Naive thymus-derived CD4-positive, alpha-beta T cell (primary cell): ENCODE results near the gene MARK2. TPM values are rescaled to one million over a fixed set of nuclear protein-coding genes. Genes with fewer than 3 reads are reported as not detected.

Experiments
- ATAC-seq: fragments of 150-1000 bp; cut with Tn5 transposase; 2 replicates; pipeline ENCODE4 v1.10.0; 2021; ENCODE audit warnings: mild to moderate bottlenecking, moderate library complexity
- CTCF ChIA-PET: fragments of 350-600 bp; sonication (Branson Sonifier 250); formaldehyde crosslinking; loops from one replicate; lab custom pipeline; 2021; ENCODE audit warnings: antibody characterized with exemption; lab: Charles Lee
- POLR2A ChIA-PET: fragments of 350-600 bp; sonication (Branson Sonifier 250); formaldehyde crosslinking; loops from one replicate; lab custom pipeline; 2021; ENCODE audit warnings: antibody characterized with exemption, inconsistent platforms; lab: Charles Lee
- DNase-seq, 9 donors: peaks; one replicate each; pipeline versions ENCODE4 v3.0.0 to v3.0.0-alpha.2; 2020 to 2022; ENCODE audit warnings: mixed read lengths in 1 of 9
- H3K27ac ChIP-seq: one replicate; pipeline ENCODE4 v1.7.0; 2013; ENCODE audit warnings: mild to moderate bottlenecking, low read depth, low read length, moderate library complexity
- H3K27me3 ChIP-seq, 2 donors: one replicate each; pipeline ENCODE4 v1.7.0; 2013; ENCODE audit warnings: low read length in 2 of 2, mild to moderate bottlenecking in 2 of 2, moderate library complexity in 2 of 2; ENCODE audit not compliant: control insufficient read depth in 2 of 2, insufficient read depth in 2 of 2
- H3K36me3 ChIP-seq, 3 experiments: 1 replicate in 2 of 3; 2 replicates in 1 of 3; pipeline ENCODE4 v1.7.0; 2013; ENCODE audit warnings: low read length in 3 of 3, mild to moderate bottlenecking in 3 of 3, moderate library complexity in 1 of 3; ENCODE audit not compliant: insufficient read depth in 3 of 3, control insufficient read depth in 2 of 3
- H3K4me1 ChIP-seq, 2 donors: one replicate each; pipeline ENCODE4 v1.7.0; 2013; ENCODE audit warnings: low read length in 2 of 2, mild to moderate bottlenecking in 2 of 2, moderate library complexity in 1 of 2; ENCODE audit not compliant: control insufficient read depth in 2 of 2, insufficient read depth in 2 of 2
- H3K4me3 ChIP-seq: 2 replicates; pipeline ENCODE4 v1.7.0; 2013; ENCODE audit warnings: mild to moderate bottlenecking, low read length
- H3K9me3 ChIP-seq, 3 experiments: 1 replicate in 2 of 3; 2 replicates in 1 of 3; pipeline ENCODE4 v1.7.0; 2013; ENCODE audit warnings: low read length in 3 of 3; ENCODE audit not compliant: control insufficient read depth in 2 of 3
- H3K27ac Mint-ChIP-seq, 9 donors: one replicate each; pipeline ENCODE4 v1.8.0; 2020 to 2022; ENCODE audit warnings: mixed read lengths in 9 of 9, mild to moderate bottlenecking in 8 of 9, moderate library complexity in 5 of 9, inconsistent platforms in 2 of 9
- H3K27me3 Mint-ChIP-seq, 5 donors: one replicate each; pipeline ENCODE4 v1.8.0; 2021 to 2022; ENCODE audit warnings: mixed read lengths in 5 of 5, mild to moderate bottlenecking in 1 of 5
- H3K36me3 Mint-ChIP-seq, 5 donors: one replicate each; pipeline ENCODE4 v1.8.0; 2020 to 2022; ENCODE audit warnings: mixed read lengths in 5 of 5, mild to moderate bottlenecking in 3 of 5, inconsistent platforms in 1 of 5
- H3K4me1 Mint-ChIP-seq, 7 donors: one replicate each; pipeline ENCODE4 v1.8.0; 2020 to 2022; ENCODE audit warnings: mixed read lengths in 7 of 7, mild to moderate bottlenecking in 3 of 7, inconsistent platforms in 1 of 7
- H3K4me3 Mint-ChIP-seq, 10 donors: one replicate each; pipeline ENCODE4 v1.8.0; 2020 to 2022; ENCODE audit warnings: mild to moderate bottlenecking in 10 of 10, mixed read lengths in 10 of 10, moderate library complexity in 6 of 10, inconsistent platforms in 2 of 10
- H3K9me3 Mint-ChIP-seq, 11 donors: one replicate each; pipeline ENCODE4 v1.8.0; 2020 to 2022; ENCODE audit warnings: mixed read lengths in 11 of 11, mild to moderate bottlenecking in 4 of 11, inconsistent platforms in 1 of 11, moderate library complexity in 1 of 11
- intact Hi-C, 2 donors: fragments of 100-400 bp; cut with micrococcal nuclease; formaldehyde crosslinking; loops; one replicate each; pipeline ENCODE4 v1.15.1; 2023
- polyA plus RNA-seq, 2 donors: library from polyadenylated mRNA; unstranded; fragments of 300-500 nt; fragmentation: Illumina TruSeq; gene quantifications; one replicate each; pipeline ENCODE4 v1.2.3, GENCODE V29; 2021
- total RNA-seq, 6 experiments: library from RNA in 5 of 6; stranded (reverse) in 5 of 6; gene quantifications; 1 replicate in 5 of 6; 2 replicates in 1 of 6; pipeline ENCODE4 v1.2.3 and lab custom pipeline; 2021 to 2026

MARK2 gene
- total and polyA plus RNA-seq, 7 experiments from 2014 or later: 29.4 to 69.1 (median 56.8) TPM

- peak overlapping the region in 2 of 9 donors; percentile 33 to 36 for H3K27ac Mint-ChIP-seq
- no peak for ATAC-seq
Observed at GRCh38 chr11:63909591-63910506, 70.9 kb downstream of the MARK2 start.

GRCh38 chr11:63910675-63911074, 71.8 kb downstream of the MARK2 start:
- no peaks in the 10 kb centered on the region for H3K9me3 Mint-ChIP-seq
- peaks cover 0 to 6% (median 4%) of the 10 kb centered on the region in 5 donors for H3K36me3 Mint-ChIP-seq
- ATAC-seq (no peak), DNase-seq (no peak)
- Histone ChIP-seq H3K9me3 (no peaks in the 10 kb centered on the region), H3K4me3 (no peak overlapping the region), H3K36me3 (peaks cover 7 to 42% (median 10%) of the 10 kb centered on the region in 3 experiments), H3K27me3 (no peaks in the 10 kb centered on the region), H3K27ac (no peak overlapping the region), H3K4me1 (peaks cover under 1 to 7% of the 10 kb centered on the region in 2 donors)
- ChIA-PET CTCF (interaction anchor here (2.9 kb wide), 1 partner anchor 74 kb away, joined by 11 read pairs; no protein-coding TSS in a partner anchor), POLR2A (no interaction called here)
- peaks cover 0 to 4% (median 0%) of the 10 kb centered on the region in 5 donors for H3K27me3 Mint-ChIP-seq
- H3K4me3 Mint-ChIP-seq: no peak overlapping the region
- H3K27ac Mint-ChIP-seq: peak overlapping the region in 1 of 9 donors; percentile 62
- intact Hi-C loops: no loop called here
- peaks cover 0 to 8% (median 4%) of the 10 kb centered on the region in 7 donors for H3K4me1 Mint-ChIP-seq

More at GRCh38 chr11:63909591-63910506, 70.9 kb downstream of the MARK2 start:
- Histone ChIP-seq H3K9me3 (no peaks in the 10 kb centered on the region), H3K4me1 (peaks cover 0 to under 1% of the 10 kb centered on the region in 2 donors), H3K4me3 (no peak overlapping the region), H3K27me3 (no peaks in the 10 kb centered on the region), H3K27ac (no peak overlapping the region), H3K36me3 (peaks cover 11 to 49% (median 14%) of the 10 kb centered on the region in 3 experiments)
- Mint-ChIP-seq H3K9me3 (no peaks in the 10 kb centered on the region), H3K4me1 (peaks cover 0 to 5% (median 0%) of the 10 kb centered on the region in 7 donors), H3K4me3 (no peak overlapping the region), H3K36me3 (peaks cover 0 to 12% (median 4%) of the 10 kb centered on the region in 5 donors), H3K27me3 (peaks cover 0 to 1% (median 0%) of the 10 kb centered on the region in 5 donors)
- POLR2A ChIA-PET: interaction anchor here (1.0 kb wide), 1 partner anchor 71 kb away, joined by 4 read pairs; the partner anchor contains the start of gene MARK2
- CTCF ChIA-PET: interaction anchor here (2.9 kb wide), 1 partner anchor 73 kb away, joined by 11 read pairs; no protein-coding TSS in a partner anchor
- intact Hi-C loops: loop anchor here in 1 of 2 donors (5.0 kb wide), 1 partner anchor 237 kb away; no protein-coding TSS in a partner anchor
- no peak for DNase-seq

GRCh38 chr11:63911440-63911839, 72.5 kb downstream of the MARK2 start:
- Mint-ChIP-seq H3K36me3 (peaks cover 0 to under 1% (median 0%) of the 10 kb centered on the region in 5 donors), H3K27ac (peak overlapping the region in 1 of 9 donors; percentile 38), H3K9me3 (no peaks in the 10 kb centered on the region), H3K4me1 (peaks cover 0 to 10% (median 4%) of the 10 kb centered on the region in 7 donors), H3K4me3 (no peak overlapping the region), H3K27me3 (peaks cover 0 to 8% (median 0%) of the 10 kb centered on the region in 5 donors)
- POLR2A ChIA-PET: interaction anchor here (0.6 kb wide), 1 partner anchor 18 kb away, joined by 4 read pairs; no protein-coding TSS in a partner anchor
- no peak overlapping the region for H3K4me3 ChIP-seq
- ATAC-seq (no peak), DNase-seq (no peak)
- intact Hi-C loops: no loop called here
- no peaks in the 10 kb centered on the region for H3K9me3 ChIP-seq
- no peaks in the 10 kb centered on the region for H3K27me3 ChIP-seq
- no peak overlapping the region for H3K27ac ChIP-seq
- peaks cover 5 to 37% (median 10%) of the 10 kb centered on the region in 3 experiments for H3K36me3 ChIP-seq
- peaks cover 4 to 14% of the 10 kb centered on the region in 2 donors for H3K4me1 ChIP-seq
- CTCF ChIA-PET: no interaction called here

- ChIA-PET CTCF (interaction anchor here (0.9 kb wide), 1 partner anchor 34 kb away, joined by 3 read pairs; no protein-coding TSS in a partner anchor), POLR2A (interaction anchor here (0.6 kb wide), 1 partner anchor 17 kb away, joined by 4 read pairs; no protein-coding TSS in a partner anchor)
- Histone ChIP-seq H3K27me3 (no peaks in the 10 kb centered on the region), H3K4me1 (peaks cover 4 to 14% of the 10 kb centered on the region in 2 donors), H3K27ac (no peak overlapping the region), H3K4me3 (no peak overlapping the region), H3K36me3 (peaks cover 5 to 35% (median 10%) of the 10 kb centered on the region in 3 experiments), H3K9me3 (no peaks in the 10 kb centered on the region)
- peaks cover 0 to 8% (median 0%) of the 10 kb centered on the region in 5 donors for H3K27me3 Mint-ChIP-seq
- H3K4me3 Mint-ChIP-seq: no peak overlapping the region
- H3K9me3 Mint-ChIP-seq: no peaks in the 10 kb centered on the region
- no peaks in the 10 kb centered on the region for H3K36me3 Mint-ChIP-seq
- no peak for DNase-seq
- ATAC-seq: no peak
- intact Hi-C loops: no loop called here
- peaks cover 0 to 10% (median 4%) of the 10 kb centered on the region in 7 donors for H3K4me1 Mint-ChIP-seq
- H3K27ac Mint-ChIP-seq: no peak overlapping the region
Observed at GRCh38 chr11:63911876-63912275, 73.0 kb downstream of the MARK2 start.

- Mint-ChIP-seq H3K36me3 (no peaks in the 10 kb centered on the region), H3K4me1 (peaks cover 0 to 11% (median 7%) of the 10 kb centered on the region in 7 donors), H3K27ac (no peak overlapping the region), H3K27me3 (peaks cover 0 to 12% (median 0%) of the 10 kb centered on the region in 5 donors), H3K4me3 (no peak overlapping the region), H3K9me3 (no peaks in the 10 kb centered on the region)
- Histone ChIP-seq H3K36me3 (peaks cover 5 to 27% (median 9%) of the 10 kb centered on the region in 3 experiments), H3K27ac (no peak overlapping the region), H3K4me1 (peaks cover 7 to 18% of the 10 kb centered on the region in 2 donors), H3K9me3 (no peaks in the 10 kb centered on the region), H3K27me3 (no peaks in the 10 kb centered on the region), H3K4me3 (no peak overlapping the region)
- intact Hi-C loops: no loop called here
- ChIA-PET POLR2A (no interaction called here), CTCF (interaction anchor here (0.9 to 3.6 kb wide), 2 partner anchors 33 to 76 kb away, joined by 3 to 12 read pairs; no protein-coding TSS in a partner anchor)
- ATAC-seq (no peak), DNase-seq (no peak)
Observed at GRCh38 chr11:63912678-63913077, 73.8 kb downstream of the MARK2 start.
